NT2/D1 (cell line): ENCODE measurements around the gene FER.
"Not testable (repeated sequence)": the region's sequence is repeated elsewhere in the genome, so short reads cannot be mapped to it uniquely, and the experiment has no call there.

Experiments
- SUZ12 ChIP-seq: IDR thresholded peaks from 2 replicates; pipeline ENCODE4 v1.6.1; 2011; ENCODE audit not compliant: insufficient read length, insufficient read depth; ENCODE audit errors: extremely low read depth
- YY1 ChIP-seq: IDR thresholded peaks from 2 replicates; pipeline ENCODE4 v1.6.1; 2011; ENCODE audit not compliant: insufficient read length, insufficient read depth
- ZNF274 ChIP-seq: IDR thresholded peaks from 2 replicates; pipeline ENCODE4 v1.6.1; 2011; ENCODE audit warnings: mild to moderate bottlenecking, low read depth, low read length

GRCh38 chr5:109052216-109052615 lies 304.5 kb downstream of the FER start:
- TF ChIP-seq ZNF274, YY1, SUZ12: not testable (repeated sequence)
